AG10803 (cell line): Measurements from ENCODE around the gene JPH2.

ENCODE experiments used
- DNase-seq: peaks from one replicate; pipeline ENCODE4 v3.0.0; 2010; ENCODE audit warnings: low read depth
- H3K4me3 ChIP-seq: 2 replicates; pipeline ENCODE4 v1.5.1; 2011; ENCODE audit warnings: mild to moderate bottlenecking, low read length, control low read depth
- TF ChIP-seq, protein P1 (sequence below): conservative IDR thresholded peaks from 2 replicates; pipeline ENCODE4 v1.5.1; 2011; ENCODE audit warnings: mild to moderate bottlenecking, low read length, control low read depth, inconsistent platforms

JPH2 gene

DNA sequence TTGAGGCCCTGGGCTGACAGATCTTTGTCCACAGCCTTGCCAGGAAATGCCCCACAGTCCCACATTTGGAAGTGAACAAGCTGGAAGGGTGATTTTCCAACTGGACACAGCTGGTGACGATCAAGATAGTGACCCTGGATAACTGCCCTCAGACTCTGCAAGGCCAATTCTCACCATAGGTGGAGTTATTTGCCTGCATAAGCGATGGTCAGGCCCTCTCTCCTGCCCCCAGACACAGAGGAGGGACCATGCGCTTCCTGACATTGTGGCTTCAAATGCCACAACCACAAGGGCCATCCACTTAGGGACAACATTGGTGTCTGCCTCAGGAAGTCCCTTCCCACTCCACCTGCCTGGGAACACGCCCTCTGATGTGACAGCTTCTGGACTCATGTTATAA is 96.0 kb downstream of the JPH2 start:
- no peak overlapping the region for H3K4me3 ChIP-seq
- TF ChIP-seq, protein P1, sequence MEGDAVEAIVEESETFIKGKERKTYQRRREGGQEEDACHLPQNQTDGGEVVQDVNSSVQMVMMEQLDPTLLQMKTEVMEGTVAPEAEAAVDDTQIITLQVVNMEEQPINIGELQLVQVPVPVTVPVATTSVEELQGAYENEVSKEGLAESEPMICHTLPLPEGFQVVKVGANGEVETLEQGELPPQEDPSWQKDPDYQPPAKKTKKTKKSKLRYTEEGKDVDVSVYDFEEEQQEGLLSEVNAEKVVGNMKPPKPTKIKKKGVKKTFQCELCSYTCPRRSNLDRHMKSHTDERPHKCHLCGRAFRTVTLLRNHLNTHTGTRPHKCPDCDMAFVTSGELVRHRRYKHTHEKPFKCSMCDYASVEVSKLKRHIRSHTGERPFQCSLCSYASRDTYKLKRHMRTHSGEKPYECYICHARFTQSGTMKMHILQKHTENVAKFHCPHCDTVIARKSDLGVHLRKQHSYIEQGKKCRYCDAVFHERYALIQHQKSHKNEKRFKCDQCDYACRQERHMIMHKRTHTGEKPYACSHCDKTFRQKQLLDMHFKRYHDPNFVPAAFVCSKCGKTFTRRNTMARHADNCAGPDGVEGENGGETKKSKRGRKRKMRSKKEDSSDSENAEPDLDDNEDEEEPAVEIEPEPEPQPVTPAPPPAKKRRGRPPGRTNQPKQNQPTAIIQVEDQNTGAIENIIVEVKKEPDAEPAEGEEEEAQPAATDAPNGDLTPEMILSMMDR, result no peak
- DNase-seq, result no peak

DNA sequence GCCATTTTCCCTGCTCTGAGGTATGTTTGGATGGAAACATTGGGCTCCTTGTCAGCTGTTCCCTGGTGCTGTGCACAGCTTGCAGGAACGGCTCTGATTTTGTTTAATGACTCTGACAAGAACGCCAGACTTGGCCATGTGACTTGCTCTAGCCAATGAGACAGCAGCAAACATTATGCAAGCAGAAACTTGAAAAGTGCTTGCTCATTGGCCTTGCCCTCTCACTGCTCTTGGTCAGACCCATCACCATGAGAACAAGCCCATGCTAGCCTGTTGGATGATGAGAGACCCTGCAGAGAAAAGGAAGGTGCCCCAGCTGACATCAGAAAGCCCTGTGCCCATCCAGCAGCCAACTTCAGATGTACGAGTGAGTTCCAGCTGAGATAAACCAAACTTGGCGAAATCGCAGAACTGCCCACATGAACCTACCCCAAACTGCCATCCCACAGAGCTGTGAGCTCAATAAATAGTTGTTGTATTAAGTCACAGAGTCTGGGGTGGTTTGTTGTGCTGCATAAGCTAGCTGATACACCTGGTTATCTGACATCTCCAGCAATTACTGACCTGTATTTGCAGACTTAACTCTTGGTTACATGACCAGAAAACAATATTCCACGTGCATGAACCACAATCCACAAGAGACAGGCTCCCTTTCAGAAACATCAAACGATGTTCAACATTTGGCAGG is 96.9 kb downstream of the JPH2 start:
- peak; percentile 55 for DNase-seq
- H3K4me3 ChIP-seq, result no peak overlapping the region
- TF ChIP-seq, protein P1, result no peak

DNA sequence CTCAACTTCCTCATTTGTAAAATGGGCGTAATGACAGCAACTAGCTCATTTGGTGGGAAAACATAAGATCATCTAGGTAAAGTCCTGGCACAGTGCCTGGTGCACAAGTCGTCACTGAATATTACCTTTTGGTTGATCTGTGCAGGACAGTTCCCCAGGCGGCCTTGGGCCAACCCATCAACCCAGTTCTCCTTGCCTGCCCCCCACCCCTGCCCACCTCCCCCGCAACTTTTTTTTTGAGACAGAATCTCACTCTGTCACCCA is 99.2 kb downstream of the JPH2 start:
- no peak overlapping the region for H3K4me3 ChIP-seq
- DNase-seq, result no peak
- TF ChIP-seq, protein P1, result no peak

DNA sequence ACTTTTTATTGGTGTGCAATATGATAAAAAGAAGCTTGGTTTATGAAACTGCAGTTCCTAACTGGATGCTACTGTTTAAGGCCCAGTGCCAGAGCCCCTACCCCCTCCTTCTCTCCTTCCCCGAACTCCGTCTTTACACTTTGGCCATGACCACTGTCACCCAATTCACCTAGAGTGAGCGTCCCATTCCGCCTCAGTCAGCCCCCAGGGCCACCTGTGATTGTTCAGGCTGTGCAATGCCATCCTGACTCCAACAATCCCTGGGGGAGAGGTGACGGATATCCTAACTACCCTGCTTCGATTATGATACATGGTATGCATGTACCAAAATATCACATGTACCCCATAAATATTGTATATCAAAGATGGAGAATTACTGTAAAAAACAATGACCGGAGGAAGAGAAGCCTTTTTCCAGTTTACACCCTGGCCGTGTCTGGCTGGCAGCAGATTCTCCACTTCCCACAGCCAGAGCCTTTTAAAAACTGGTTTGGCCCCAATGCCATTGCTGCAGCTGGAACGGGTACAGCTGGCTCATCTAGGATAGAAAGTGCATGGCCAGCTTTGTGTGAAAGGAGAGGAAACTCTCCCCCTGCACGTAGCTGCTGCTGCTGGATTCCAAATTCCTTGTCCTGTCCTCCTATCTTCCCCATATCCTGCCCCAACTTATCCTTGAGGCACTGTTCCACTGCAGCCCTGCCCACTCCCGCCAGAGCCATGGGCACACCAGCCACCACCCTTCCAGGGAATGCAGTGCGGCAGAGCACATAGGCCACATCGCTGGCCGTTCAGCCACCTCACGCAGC is 99.7 kb downstream of the JPH2 start:
- TF ChIP-seq, protein P1, result no peak
- DNase-seq, result no peak
- H3K4me3 ChIP-seq, result no peak overlapping the region

DNA sequence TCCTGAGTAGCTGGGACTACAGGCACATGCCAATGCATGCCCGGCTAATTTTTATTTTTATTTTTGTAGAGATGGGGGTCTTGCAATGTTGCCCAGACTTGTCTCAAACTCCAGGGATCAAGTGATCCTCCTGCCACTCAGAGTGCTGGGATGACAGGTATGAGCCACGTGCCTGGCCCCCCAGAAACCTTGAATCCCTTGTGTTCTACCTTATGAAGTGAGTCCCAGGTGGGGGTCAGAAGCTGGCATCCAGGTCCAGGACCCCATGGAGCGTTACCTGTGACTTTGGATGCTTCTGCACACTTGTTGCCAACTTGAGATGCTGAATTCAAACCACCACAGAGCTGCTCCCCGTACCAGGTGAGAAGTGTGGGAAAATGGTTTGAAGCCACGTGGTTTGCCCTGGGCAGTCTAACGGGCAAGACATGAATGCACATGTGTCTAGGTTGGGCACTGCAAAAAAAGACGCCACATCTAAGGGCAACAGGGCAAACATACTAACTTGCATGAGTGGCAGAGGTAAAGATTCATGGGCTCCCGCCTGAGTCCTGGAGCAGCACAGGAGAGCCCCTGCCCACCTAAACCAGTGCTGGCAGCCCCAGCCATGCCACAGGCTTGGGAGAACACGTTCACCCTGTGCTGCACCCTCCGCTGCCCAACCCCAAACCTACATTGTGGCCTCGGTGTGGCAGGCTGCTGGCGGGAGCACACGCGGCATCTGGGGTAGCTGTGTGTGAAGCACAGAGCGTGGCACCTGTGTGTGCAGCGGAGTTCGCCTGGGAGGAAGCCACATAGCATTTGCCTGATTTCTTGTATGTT is 101.2 kb downstream of the JPH2 start:
- TF ChIP-seq, protein P1, result no peak
- DNase-seq, result no peak
- H3K4me3 ChIP-seq, result no peak overlapping the region

DNA sequence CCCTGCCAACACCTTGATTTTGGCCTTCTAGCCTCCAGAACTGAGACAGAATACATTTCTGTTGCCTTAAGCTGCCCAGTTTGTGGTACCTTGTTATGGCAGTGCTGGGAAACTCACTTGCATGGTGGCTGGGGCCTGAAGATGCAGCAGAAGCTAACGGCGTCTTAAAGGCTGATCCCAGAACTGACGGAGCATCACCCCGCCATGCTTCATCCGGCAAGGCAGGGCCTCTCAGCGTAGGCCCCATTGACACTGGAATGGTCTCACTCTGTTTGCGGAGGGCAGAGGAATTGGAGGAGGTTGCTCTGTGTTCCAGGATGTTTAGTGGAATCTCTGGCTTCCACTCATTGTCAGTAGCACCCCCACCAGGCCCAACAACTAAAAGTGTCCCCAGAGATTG is 102.1 kb downstream of the JPH2 start:
- no peak for DNase-seq
- TF ChIP-seq, protein P1, result no peak
- no peak overlapping the region for H3K4me3 ChIP-seq
